HG02623 (cell line): ENCODE measurements around the gene FAM163A.
A peak's percentile ranks its signal among the peaks of the same experiment; 100 is the strongest.

Source experiments
- ATAC-seq: cut with Tn5 transposase; IDR thresholded peaks from one replicate; pipeline ENCODE4 v1.9.1; 2021; ENCODE audit warnings: moderate library complexity; ENCODE audit not compliant: unreplicated experiment

FAM163A gene

GRCh38 chr1:179813626-179814545 lies 70.8 kb downstream of the FAM163A start:
- no peak for ATAC-seq

GRCh38 chr1:179814546-179814838 lies 71.4 kb downstream of the FAM163A start:
- ATAC-seq: peak; percentile 19

GRCh38 chr1:179815641-179816040 lies 72.5 kb downstream of the FAM163A start:
- ATAC-seq: no peak

- ATAC-seq: no peak
Measured at GRCh38 chr1:179816196-179816960, 73.3 kb downstream of the FAM163A start.

- no peak for ATAC-seq
Measured at GRCh38 chr1:179817056-179817455, 74.0 kb downstream of the FAM163A start.

GRCh38 chr1:179817789-179818188 lies 74.7 kb downstream of the FAM163A start:
- no peak for ATAC-seq

- no peak for ATAC-seq
Measured at GRCh38 chr1:179818260-179818659, 75.2 kb downstream of the FAM163A start.

- ATAC-seq: no peak
Measured at GRCh38 chr1:179818743-179819173, 75.7 kb downstream of the FAM163A start.

- no peak for ATAC-seq
Measured at GRCh38 chr1:179820226-179820970, 77.3 kb downstream of the FAM163A start.

- ATAC-seq: no peak
Measured at GRCh38 chr1:179821524-179821923, 78.4 kb downstream of the FAM163A start.

GRCh38 chr1:179822065-179822464 lies 79.0 kb downstream of the FAM163A start:
- no peak for ATAC-seq

GRCh38 chr1:179823693-179824092 lies 80.6 kb downstream of the FAM163A start:
- ATAC-seq: no peak

- no peak for ATAC-seq
Measured at GRCh38 chr1:179824265-179824664, 81.2 kb downstream of the FAM163A start.

- ATAC-seq: no peak
Measured at GRCh38 chr1:179825206-179825605, 82.1 kb downstream of the FAM163A start.

GRCh38 chr1:179825798-179826460 lies 82.8 kb downstream of the FAM163A start:
- no peak for ATAC-seq

GRCh38 chr1:179826626-179827280 lies 83.7 kb downstream of the FAM163A start:
- no peak for ATAC-seq

GRCh38 chr1:179828554-179829110 lies 85.5 kb downstream of the FAM163A start:
- ATAC-seq: no peak

GRCh38 chr1:179831225-179831624 lies 88.1 kb downstream of the FAM163A start:
- ATAC-seq: no peak

GRCh38 chr1:179831852-179832699 lies 89.0 kb downstream of the FAM163A start:
- no peak for ATAC-seq
